Keratinocyte (primary cell): Measurements from ENCODE around the gene ARL4D. TPM values are rescaled to one million over a fixed set of nuclear protein-coding genes. Genes with fewer than 3 reads are reported as not detected.

Experiments used
- DNase-seq: peaks from one replicate; pipeline ENCODE4 v3.0.0-alpha.2; 2011; ENCODE audit warnings: low read depth, missing footprints, low spot score
- FAIRE-seq: peaks from 2 replicates; lab custom pipeline; 2011; peaks lifted over from hg19 to GRCh38; lab: Jason Lieb, UNC
- H2AFZ ChIP-seq: 2 replicates; pipeline ENCODE4 v1.6.0; 2012; ENCODE audit warnings: low read length, control low read depth, inconsistent platforms; ENCODE audit not compliant: control insufficient read depth
- H3K27ac ChIP-seq: 2 replicates; pipeline ENCODE4 v1.5.1; 2011; ENCODE audit warnings: low read length; ENCODE audit not compliant: control insufficient read depth, insufficient read depth
- H3K27me3 ChIP-seq: 3 replicates; pipeline ENCODE4 v1.6.0; 2011; ENCODE audit warnings: low read length; ENCODE audit not compliant: control insufficient read depth, insufficient read depth; ENCODE audit errors: extremely low read depth
- H3K36me3 ChIP-seq, 2 experiments: 2 replicates in 1 of 2; 3 replicates in 1 of 2; pipeline ENCODE4 v1.5.1; 2011; ENCODE audit warnings: low read length in 2 of 2, mild to moderate bottlenecking in 1 of 2; ENCODE audit not compliant: control insufficient read depth in 2 of 2, insufficient read depth in 2 of 2; ENCODE audit errors: extremely low read depth in 1 of 2
- H3K4me1 ChIP-seq: 3 replicates; pipeline ENCODE4 v1.5.1; 2011; ENCODE audit warnings: low read length; ENCODE audit not compliant: control insufficient read depth, insufficient read depth; ENCODE audit errors: extremely low read depth
- H3K4me2 ChIP-seq: 3 replicates; pipeline ENCODE4 v1.6.0; 2011; ENCODE audit warnings: low read depth, low read length; ENCODE audit not compliant: control insufficient read depth, insufficient read depth; ENCODE audit errors: extremely low read depth
- H3K4me3 ChIP-seq, 3 experiments: fragments of 200-600 bp in 1 of 3; sonication (generic) in 1 of 3; 2 replicates in 2 of 3; 3 replicates in 1 of 3; pipeline ENCODE4 v1.5.1; 2011 to 2016; ENCODE audit warnings: low read length in 3 of 3, mild to moderate bottlenecking in 3 of 3, control low read depth in 2 of 3, inconsistent platforms in 1 of 3, low read depth in 1 of 3, mixed read lengths in 1 of 3, mixed run types in 1 of 3, moderate library complexity in 1 of 3; ENCODE audit not compliant: control insufficient read depth in 2 of 3, insufficient read depth in 2 of 3; ENCODE audit errors: extremely low read depth in 1 of 3
- H3K79me2 ChIP-seq: 2 replicates; pipeline ENCODE4 v1.6.0; 2012; ENCODE audit warnings: low read length; ENCODE audit not compliant: control insufficient read depth, insufficient read depth
- H3K9ac ChIP-seq: 3 replicates; pipeline ENCODE4 v1.6.0; 2011; ENCODE audit warnings: low read length; ENCODE audit not compliant: control insufficient read depth, insufficient read depth; ENCODE audit errors: extremely low read depth
- H3K9me1 ChIP-seq: 3 replicates; pipeline ENCODE4 v1.6.0; 2011; ENCODE audit warnings: low read length; ENCODE audit not compliant: control insufficient read depth, insufficient read depth; ENCODE audit errors: extremely low read depth
- H3K9me3 ChIP-seq: 2 replicates; pipeline ENCODE4 v1.5.1; 2012; ENCODE audit warnings: low read depth, low read length; ENCODE audit not compliant: control insufficient read depth
- H4K20me1 ChIP-seq: 3 replicates; pipeline ENCODE4 v1.6.0; 2011; ENCODE audit warnings: low read length; ENCODE audit not compliant: control insufficient read depth, insufficient read depth; ENCODE audit errors: extremely low read depth
- CTCF ChIP-seq, 3 experiments: IDR thresholded peaks in 1 of 3; conservative IDR thresholded peaks in 1 of 3; optimal IDR thresholded peaks in 1 of 3; 2 replicates in 2 of 3; 3 replicates in 1 of 3; pipeline versions ENCODE3 to v1.5.1; 2011; ENCODE audit warnings: low read length in 3 of 3, mild to moderate bottlenecking in 3 of 3, moderate library complexity in 2 of 3, control low read depth in 1 of 3, inconsistent platforms in 1 of 3; ENCODE audit not compliant: insufficient read depth in 2 of 3; ENCODE audit errors: extremely low read depth in 1 of 3
- EZH2 ChIP-seq: IDR thresholded peaks from one replicate; pipeline ENCODE4 v1.6.1; 2012; ENCODE audit warnings: inconsistent platforms, mild to moderate bottlenecking, low read length, moderate library complexity
- dilution Hi-C: fragments of 300-500 bp; cut with MboI; formaldehyde crosslinking; loops from one replicate; pipeline ENCODE4 v1.7.0; 2020; ENCODE audit warnings: low sequenced_read_pairs; ENCODE audit not compliant: extremely low pct_ligation_motif_present
- polyA plus RNA-seq, 5 experiments: library from polyadenylated mRNA; depleted of rRNA in 3 of 5; stranded (reverse) in 3 of 5; stranded (forward) in 1 of 5; unstranded in 1 of 5; fragments of >200 nt; gene quantifications; 1 replicate in 1 of 5; 2 replicates in 3 of 5; 3 replicates in 1 of 5; pipeline versions ENCODE4 v1.2.1 to v1.2.3, GENCODE V29; 2011 to 2012; ENCODE audit warnings: missing spikeins in 2 of 5, low read depth in 1 of 5, low replicate concordance in 1 of 5

The ARL4D gene
- polyA plus RNA-seq, 1 donor (not counting 4 experiments of a cell fraction or from before 2014, with no cell fraction given), result 36.5 TPM

GRCh38 chr17:43437756-43438155, 39.0 kb downstream of the ARL4D start:
- no peaks in the 10 kb centered on the region for H3K9me1 ChIP-seq
- H3K9me3 ChIP-seq, result no peaks in the 10 kb centered on the region
- H3K27me3 ChIP-seq, result no peaks in the 10 kb centered on the region
- no peak overlapping the region for H3K9ac ChIP-seq
- H3K36me3 ChIP-seq, result no peaks in the 10 kb centered on the region
- dilution Hi-C loops, result loop anchor here (5.0 kb wide), 1 partner anchor 40 kb away; the partner anchor contains the start of gene ARL4D
- no peaks in the 10 kb centered on the region for H4K20me1 ChIP-seq
- FAIRE-seq, result no peak
- H3K4me1 ChIP-seq, result peaks cover 14% of the 10 kb centered on the region
- TF ChIP-seq EZH2, result no peak
- TF ChIP-seq CTCF (optimal IDR thresholded peaks at IDR 0.05 in 1 of 3, IDR thresholded peaks at IDR 0.05 in 1 of 3, conservative IDR thresholded peaks at IDR 0.05 in 1 of 3; ENCODE audit: extremely low read depth in 1 of 3, insufficient read depth in 2 of 3, low read length in 3 of 3), result no peak
- DNase-seq, result no peak
- H3K79me2 ChIP-seq, result no peaks in the 10 kb centered on the region
- H3K27ac ChIP-seq, result no peak overlapping the region
- no peak overlapping the region for H3K4me3 ChIP-seq
- no peak overlapping the region for H3K4me2 ChIP-seq
- no peak overlapping the region for H2AFZ ChIP-seq

GRCh38 chr17:43438626-43439025, 39.8 kb downstream of the ARL4D start:
- Histone ChIP-seq H3K4me2 (no peak overlapping the region), H3K4me3 (no peak overlapping the region), H3K27ac (no peak overlapping the region), H3K79me2 (no peaks in the 10 kb centered on the region), H3K27me3 (no peaks in the 10 kb centered on the region), H2AFZ (no peak overlapping the region), H4K20me1 (no peaks in the 10 kb centered on the region), H3K9me3 (no peaks in the 10 kb centered on the region), H3K9ac (no peak overlapping the region), H3K9me1 (no peaks in the 10 kb centered on the region), H3K36me3 (no peaks in the 10 kb centered on the region), H3K4me1 (peaks cover 23% of the 10 kb centered on the region)
- dilution Hi-C loops, result loop anchor here (5.0 kb wide), 1 partner anchor 41 kb away; the partner anchor contains the start of gene ARL4D
- DNase-seq (no peak), FAIRE-seq (no peak)
- no peak for TF ChIP-seq CTCF (optimal IDR thresholded peaks at IDR 0.05 in 1 of 3, IDR thresholded peaks at IDR 0.05 in 1 of 3, conservative IDR thresholded peaks at IDR 0.05 in 1 of 3; ENCODE audit: extremely low read depth in 1 of 3, insufficient read depth in 2 of 3, low read length in 3 of 3)
- no peak for TF ChIP-seq EZH2
